GM19455 (cell line): ENCODE data around the gene ZNF142.

Source experiments
- ATAC-seq: cut with Tn5 transposase; IDR thresholded peaks from one replicate; pipeline ENCODE4 v1.9.1; 2021; ENCODE audit not compliant: unreplicated experiment

ZNF142 gene

GRCh38 chr2:218658671-218659257 lies 659 bp downstream of the ZNF142 start:
- ATAC-seq, result peak; percentile 43

- ATAC-seq, result no peak
These were observed 3.7 kb downstream of the ZNF142 start for GRCh38 chr2:218655751-218656150.

- ATAC-seq, result no peak
These were observed 10.7 kb downstream of the ZNF142 start for GRCh38 chr2:218648787-218649100.

GRCh38 chr2:218648088-218648786 lies 11.2 kb downstream of the ZNF142 start:
- ATAC-seq, result no peak

GRCh38 chr2:218645126-218645525 lies 14.3 kb downstream of the ZNF142 start:
- no peak for ATAC-seq

GRCh38 chr2:218644721-218645120 lies 14.7 kb downstream of the ZNF142 start:
- ATAC-seq, result no peak

- ATAC-seq, result no peak
These were observed 15.6 kb downstream of the ZNF142 start for GRCh38 chr2:218643751-218644310.

GRCh38 chr2:218642786-218643185 lies 16.6 kb downstream of the ZNF142 start:
- ATAC-seq, result no peak

- no peak for ATAC-seq
These were observed 17.2 kb downstream of the ZNF142 start for GRCh38 chr2:218642121-218642656.

GRCh38 chr2:218638372-218638771 lies 21.1 kb downstream of the ZNF142 start:
- no peak for ATAC-seq

- no peak for ATAC-seq
These were observed 23.7 kb downstream of the ZNF142 start for GRCh38 chr2:218635719-218636118.

GRCh38 chr2:218631837-218632236 lies 27.6 kb downstream of the ZNF142 start:
- ATAC-seq, result no peak

GRCh38 chr2:218627939-218628338 lies 31.5 kb downstream of the ZNF142 start:
- no peak for ATAC-seq

GRCh38 chr2:218626369-218626768 lies 33.1 kb downstream of the ZNF142 start:
- no peak for ATAC-seq

GRCh38 chr2:218623366-218623705 lies 36.1 kb downstream of the ZNF142 start:
- no peak for ATAC-seq

- no peak for ATAC-seq
These were observed 36.6 kb downstream of the ZNF142 start for GRCh38 chr2:218622606-218623365.

- no peak for ATAC-seq
These were observed 38.4 kb downstream of the ZNF142 start for GRCh38 chr2:218621007-218621406.

GRCh38 chr2:218618102-218618860 lies 41.1 kb downstream of the ZNF142 start:
- ATAC-seq, result no peak

- no peak for ATAC-seq
These were observed 43.5 kb downstream of the ZNF142 start for GRCh38 chr2:218615868-218616315.

GRCh38 chr2:218607436-218608115 lies 51.8 kb downstream of the ZNF142 start, which contains the start of gene PLCD4:
PLCD4 (plus strand) TSS chr2:218607899; CDS start chr2:218615740, 7,841 bp downstream.
- no peak for ATAC-seq
